ENCODE data around the gene SH3BP5L.

- TF ChIP-seq GATA3 (IDR thresholded peaks at IDR 0.05; ENCODE audit: low read depth, low read length): no peak
- TF ChIP-seq GATA2 (IDR thresholded peaks at IDR 0.05; ENCODE audit: low read depth, low read length): no peak
These were observed 12.2 kb downstream of the SH3BP5L start for GRCh38 chr1:248813546-248813945.

Measured in SH-SY5Y (cell line).